HG03460 (cell line): Measurements from ENCODE around the gene USP17L27.
"Not testable (repeated sequence)": the region's sequence is repeated elsewhere in the genome, so short reads cannot be mapped to it uniquely, and the experiment has no call there.

ENCODE experiments used
- ATAC-seq: cut with Tn5 transposase; IDR thresholded peaks from one replicate; pipeline ENCODE4 v1.9.1; 2021; ENCODE audit not compliant: unreplicated experiment

USP17L27 gene

GRCh38 chr4:9343848-9344247, at the start of gene USP17L27:
TSS of gene USP17L27 (plus strand) at chr4:9344148. CDS start at chr4:9344148, 0 bp downstream.
- not testable (repeated sequence) for ATAC-seq

- ATAC-seq: not testable (repeated sequence)
Observed at GRCh38 chr4:9324191-9324590, 19.8 kb upstream of the USP17L27 start.

DNA sequence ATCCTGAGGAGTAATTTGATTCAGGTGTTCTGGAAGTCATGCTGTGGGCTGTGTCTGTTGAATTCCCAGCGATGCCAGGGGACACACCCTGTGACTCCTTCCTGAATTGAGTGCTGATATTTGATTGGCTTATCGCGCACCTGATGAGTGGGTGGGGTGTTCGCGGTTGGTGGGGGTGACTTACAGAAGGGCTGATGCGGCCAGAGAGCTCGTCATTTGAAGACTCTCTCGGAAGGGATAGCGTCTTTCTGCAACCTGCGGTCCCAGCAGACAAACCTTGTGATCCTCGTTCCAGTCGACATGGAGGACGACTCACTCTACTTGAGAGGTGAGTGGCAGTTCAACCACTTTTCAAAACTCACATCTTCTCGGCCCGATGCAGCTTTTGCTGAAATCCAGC, 19.1 kb upstream of the USP17L27 start, which contains the start of gene USP17L24:
TSS of gene USP17L24 (plus strand) at position 301 of the 400 bp plus-strand sequence. CDS start at position 301, 0 bp downstream.
- not testable (repeated sequence) for ATAC-seq

- ATAC-seq: not testable (repeated sequence)
Observed at GRCh38 chr4:9329611-9330010, 14.3 kb upstream of the USP17L27 start, which contains the start of gene USP17L25. TSS of gene USP17L25 (plus strand) at chr4:9329911. CDS start at chr4:9329911, 0 bp downstream.

GRCh38 chr4:9334358-9334757, 9.6 kb upstream of the USP17L27 start, which contains the start of gene USP17L26:
TSS of gene USP17L26 (plus strand) at chr4:9334658. CDS start at chr4:9334658, 0 bp downstream.
- ATAC-seq: not testable (repeated sequence)

DNA sequence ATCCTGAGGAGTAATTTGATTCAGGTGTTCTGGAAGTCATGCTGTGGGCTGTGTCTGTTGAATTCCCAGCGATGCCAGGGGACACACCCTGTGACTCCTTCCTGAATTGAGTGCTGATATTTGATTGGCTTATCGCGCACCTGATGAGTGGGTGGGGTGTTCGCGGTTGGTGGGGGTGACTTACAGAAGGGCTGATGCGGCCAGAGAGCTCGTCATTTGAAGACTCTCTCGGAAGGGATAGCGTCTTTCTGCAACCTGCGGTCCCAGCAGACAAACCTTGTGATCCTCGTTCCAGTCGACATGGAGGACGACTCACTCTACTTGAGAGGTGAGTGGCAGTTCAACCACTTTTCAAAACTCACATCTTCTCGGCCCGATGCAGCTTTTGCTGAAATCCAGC, 4.8 kb upstream of the USP17L27 start, which contains the start of gene USP17L5:
TSS of gene USP17L5 (plus strand) at position 301 of the 400 bp plus-strand sequence. CDS start at position 301, 0 bp downstream.
- not testable (repeated sequence) for ATAC-seq

DNA sequence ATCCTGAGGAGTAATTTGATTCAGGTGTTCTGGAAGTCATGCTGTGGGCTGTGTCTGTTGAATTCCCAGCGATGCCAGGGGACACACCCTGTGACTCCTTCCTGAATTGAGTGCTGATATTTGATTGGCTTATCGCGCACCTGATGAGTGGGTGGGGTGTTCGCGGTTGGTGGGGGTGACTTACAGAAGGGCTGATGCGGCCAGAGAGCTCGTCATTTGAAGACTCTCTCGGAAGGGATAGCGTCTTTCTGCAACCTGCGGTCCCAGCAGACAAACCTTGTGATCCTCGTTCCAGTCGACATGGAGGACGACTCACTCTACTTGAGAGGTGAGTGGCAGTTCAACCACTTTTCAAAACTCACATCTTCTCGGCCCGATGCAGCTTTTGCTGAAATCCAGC, 4.6 kb downstream of the USP17L27 start, which contains the start of gene USP17L28:
TSS of gene USP17L28 (plus strand) at position 301 of the 400 bp plus-strand sequence. CDS start at position 301, 0 bp downstream.
- not testable (repeated sequence) for ATAC-seq

DNA sequence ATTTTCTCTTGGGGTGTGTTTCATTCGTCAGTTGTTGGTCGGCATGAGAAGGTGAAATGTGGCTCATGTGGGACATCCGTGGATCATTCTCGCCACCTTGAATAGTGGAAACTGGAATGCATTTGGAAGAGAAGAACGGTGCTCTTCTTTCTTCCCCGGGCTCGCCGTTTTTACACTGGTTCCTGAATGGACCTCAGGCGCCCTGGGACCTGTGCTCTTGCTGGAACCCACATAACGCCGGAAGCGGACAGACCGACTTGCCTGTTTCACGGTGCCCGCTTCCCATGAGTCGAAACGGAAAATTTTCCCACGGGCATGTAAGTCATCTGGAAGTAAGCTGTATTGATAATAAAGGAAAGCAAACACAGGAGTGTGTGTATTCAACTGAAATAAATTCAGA, 6.9 kb downstream of the USP17L27 start:
- ATAC-seq: not testable (repeated sequence)

DNA sequence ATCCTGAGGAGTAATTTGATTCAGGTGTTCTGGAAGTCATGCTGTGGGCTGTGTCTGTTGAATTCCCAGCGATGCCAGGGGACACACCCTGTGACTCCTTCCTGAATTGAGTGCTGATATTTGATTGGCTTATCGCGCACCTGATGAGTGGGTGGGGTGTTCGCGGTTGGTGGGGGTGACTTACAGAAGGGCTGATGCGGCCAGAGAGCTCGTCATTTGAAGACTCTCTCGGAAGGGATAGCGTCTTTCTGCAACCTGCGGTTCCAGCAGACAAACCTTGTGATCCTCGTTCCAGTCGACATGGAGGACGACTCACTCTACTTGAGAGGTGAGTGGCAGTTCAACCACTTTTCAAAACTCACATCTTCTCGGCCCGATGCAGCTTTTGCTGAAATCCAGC, 9.4 kb downstream of the USP17L27 start, which contains the start of gene USP17L29:
TSS of gene USP17L29 (plus strand) at position 301 of the 400 bp plus-strand sequence. CDS start at position 301, 0 bp downstream.
- ATAC-seq: not testable (repeated sequence)

DNA sequence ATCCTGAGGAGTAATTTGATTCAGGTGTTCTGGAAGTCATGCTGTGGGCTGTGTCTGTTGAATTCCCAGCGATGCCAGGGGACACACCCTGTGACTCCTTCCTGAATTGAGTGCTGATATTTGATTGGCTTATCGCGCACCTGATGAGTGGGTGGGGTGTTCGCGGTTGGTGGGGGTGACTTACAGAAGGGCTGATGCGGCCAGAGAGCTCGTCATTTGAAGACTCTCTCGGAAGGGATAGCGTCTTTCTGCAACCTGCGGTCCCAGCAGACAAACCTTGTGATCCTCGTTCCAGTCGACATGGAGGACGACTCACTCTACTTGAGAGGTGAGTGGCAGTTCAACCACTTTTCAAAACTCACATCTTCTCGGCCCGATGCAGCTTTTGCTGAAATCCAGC, 18.9 kb downstream of the USP17L27 start, which contains the start of gene USP17L30:
TSS of gene USP17L30 (plus strand) at position 301 of the 400 bp plus-strand sequence. CDS start at position 301, 0 bp downstream.
- ATAC-seq: not testable (repeated sequence)

- ATAC-seq: not testable (repeated sequence)
Observed at GRCh38 chr4:9379881-9380280, 35.9 kb downstream of the USP17L27 start.

DNA sequence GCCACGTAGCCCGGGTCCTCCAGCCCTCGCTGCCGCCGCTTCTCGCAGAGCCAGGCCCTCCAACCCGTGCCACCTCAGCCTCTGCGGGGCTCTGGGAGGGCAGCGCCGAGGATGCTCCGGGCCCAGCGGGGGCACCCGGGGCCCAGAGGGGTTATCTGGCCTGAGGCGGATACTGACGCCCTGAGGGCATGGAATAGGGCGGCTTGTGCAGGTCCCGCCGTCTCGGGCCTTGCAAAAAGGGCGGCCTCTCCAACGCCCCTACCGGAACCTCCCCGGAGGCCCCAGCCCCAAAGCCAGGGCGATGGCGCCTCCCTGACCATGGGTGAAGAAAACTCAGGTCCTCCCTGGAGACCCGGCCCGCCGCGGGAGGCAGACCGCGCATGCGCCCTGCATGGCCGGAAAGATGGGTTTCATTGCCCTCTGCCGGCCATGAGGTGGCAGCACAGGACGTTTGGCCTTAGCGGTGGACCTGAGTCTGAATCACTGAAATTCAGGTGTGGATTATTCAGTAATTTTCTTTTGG, 37.1 kb downstream of the USP17L27 start:
- not testable (repeated sequence) for ATAC-seq

DNA sequence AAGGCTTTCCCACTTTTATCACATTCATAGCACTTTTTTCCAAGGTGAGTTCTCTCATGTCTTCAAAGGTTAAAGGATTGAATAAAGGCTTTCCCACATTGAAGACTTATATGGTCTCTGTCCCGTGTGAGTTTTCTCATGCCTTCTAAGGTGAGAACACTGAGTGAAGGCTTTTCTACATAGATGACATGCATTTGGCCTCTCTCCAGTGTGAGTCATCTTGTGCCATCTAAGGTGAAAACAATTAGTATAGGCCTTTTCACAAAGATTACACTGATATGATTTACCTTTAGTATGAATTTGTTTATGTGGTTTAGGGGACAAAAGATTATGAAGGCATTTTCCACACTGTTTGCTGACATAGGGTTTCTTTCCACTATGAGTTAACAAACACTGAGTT, 40.2 kb downstream of the USP17L27 start:
- ATAC-seq: no peak

- not testable (repeated sequence) for ATAC-seq
Observed at GRCh38 chr4:9389001-9389400, 45.1 kb downstream of the USP17L27 start.
